OCI-LY7 (cell line): ENCODE data around the gene MID1. TPM values are rescaled to one million over a fixed set of nuclear protein-coding genes. Genes with fewer than 3 reads are reported as not detected.

Experiments
- BruUV-seq: library from RNA; stranded (reverse); fragments of 400-500 nt; replicated peaks from 2 replicates; lab custom pipeline; 2021; lab: Mats Ljungman, UMichigan
- CTCF ChIA-PET: fragments of 300-600 bp; sonication (Branson Sonifier 250); formaldehyde crosslinking; loops from one replicate; lab custom pipeline; 2022; ENCODE audit warnings: antibody characterized with exemption; ENCODE audit not compliant: unreplicated experiment; lab: Charles Lee
- POLR2A ChIA-PET: fragments of 300-600 bp; sonication (Branson Sonifier 250); formaldehyde crosslinking; loops from one replicate; lab custom pipeline; 2022; ENCODE audit warnings: antibody characterized with exemption; lab: Charles Lee
- DNase-seq: peaks from one replicate; pipeline ENCODE4 v3.0.0-alpha.2; 2015; ENCODE audit warnings: low spot score
- H2AFZ ChIP-seq: fragments of 200-600 bp; sonication (generic), shearing (Covaris generic); 2 replicates; pipeline ENCODE4 v1.6.1; 2014; ENCODE audit warnings: mild to moderate bottlenecking, antibody characterized with exemption, low read length, moderate library complexity
- H3K27ac ChIP-seq: fragments of 200-600 bp; sonication (generic); 2 replicates; pipeline ENCODE4 v1.5.1; 2014; ENCODE audit warnings: mixed run types, low read depth, mild to moderate bottlenecking, moderate library complexity, low read length, inconsistent platforms; ENCODE audit not compliant: poor library complexity, severe bottlenecking
- H3K36me3 ChIP-seq: fragments of 200-600 bp; sonication (generic); 2 replicates; pipeline ENCODE4 v1.6.1; 2014; ENCODE audit warnings: mild to moderate bottlenecking, antibody characterized with exemption, low read length, moderate library complexity, mixed read lengths; ENCODE audit not compliant: insufficient read depth
- H3K4me1 ChIP-seq: fragments of 200-600 bp; sonication (generic); 2 replicates; pipeline ENCODE4 v1.5.1; 2014; ENCODE audit warnings: mild to moderate bottlenecking, low read length; ENCODE audit not compliant: insufficient read depth, poor library complexity, severe bottlenecking
- H3K4me2 ChIP-seq: fragments of 200-600 bp; sonication (generic); 2 replicates; pipeline ENCODE4 v1.6.1; 2014; ENCODE audit warnings: mild to moderate bottlenecking, low read length
- H3K4me3 ChIP-seq: fragments of 200-600 bp; sonication (generic); 2 replicates; pipeline ENCODE4 v1.5.1; 2014; ENCODE audit warnings: mild to moderate bottlenecking, low read depth, low read length; ENCODE audit not compliant: poor library complexity, severe bottlenecking
- H3K79me2 ChIP-seq: fragments of 200-600 bp; sonication (generic); 2 replicates; pipeline ENCODE4 v1.6.1; 2016; ENCODE audit warnings: low read depth, mild to moderate bottlenecking, low read length, moderate library complexity, mixed read lengths; ENCODE audit not compliant: insufficient read depth
- H3K9me2 ChIP-seq: fragments of 200-600 bp; sonication (generic); 2 replicates; pipeline ENCODE4 v1.6.1; 2016; ENCODE audit warnings: mild to moderate bottlenecking, low read length, mixed read lengths; ENCODE audit not compliant: insufficient read depth
- H3K9me3 ChIP-seq: fragments of 200-600 bp; sonication (generic); 2 replicates; pipeline ENCODE4 v1.6.1; 2014; ENCODE audit warnings: mild to moderate bottlenecking, mixed run types, low read length, mixed read lengths
- H4K20me1 ChIP-seq: fragments of 200-600 bp; sonication (generic); 2 replicates; pipeline ENCODE4 v1.6.1; 2014; ENCODE audit warnings: mild to moderate bottlenecking, antibody characterized with exemption, low read length, moderate library complexity, mixed read lengths; ENCODE audit not compliant: insufficient read depth
- CTCF ChIP-seq: fragments of 200-600 bp; sonication (generic); conservative IDR thresholded peaks from 2 replicates; pipeline ENCODE4 v1.5.1; 2014; ENCODE audit warnings: mild to moderate bottlenecking, antibody characterized with exemption, low read length, moderate library complexity, mixed read lengths
- EZH2phosphoT487 ChIP-seq: fragments of 200-600 bp; sonication (generic); IDR thresholded peaks from 2 replicates; pipeline ENCODE4 v1.6.1; 2018; ENCODE audit warnings: low read depth, borderline replicate concordance, mild to moderate bottlenecking, mixed run types, antibody characterized with exemption, low read length, moderate library complexity, mixed read lengths
- intact Hi-C: fragments of 100-400 bp; cut with micrococcal nuclease; formaldehyde crosslinking; loops from one replicate; pipeline ENCODE4 v1.10.0; 2022; ENCODE audit not compliant: unreplicated experiment
- total RNA-seq, 2 experiments: library from RNA; depleted of rRNA in 1 of 2; stranded (reverse); fragments of >200 nt in 1 of 2; shearing (Covaris generic) in 1 of 2; gene quantifications; 2 replicates each; pipeline ENCODE4 v1.2.3, GENCODE V29; 2014 to 2022

Gene MID1
- total RNA-seq, 2 experiments from 2014 or later: 0.76 to 1.0 TPM

GRCh38 chrX:10666102-10666501 is 45.7 kb upstream of the MID1 start:
- no TSS peak for BruUV-seq
- Histone ChIP-seq H3K9me3 (no peaks in the 10 kb centered on the region), H3K4me3 (no peak overlapping the region), H3K9me2 (no peaks in the 10 kb centered on the region), H3K27ac (no peak overlapping the region), H3K79me2 (no peaks in the 10 kb centered on the region), H3K36me3 (no peaks in the 10 kb centered on the region), H3K4me2 (no peak overlapping the region), H3K4me1 (no peaks in the 10 kb centered on the region), H2AFZ (no peak overlapping the region), H4K20me1 (no peaks in the 10 kb centered on the region)
- ChIA-PET POLR2A (interaction anchor here (0.6 kb wide), 1 partner anchor 131 kb away, joined by 3 read pairs; no protein-coding TSS in a partner anchor), CTCF (no interaction called here)
- DNase-seq: no peak
- TF ChIP-seq EZH2phosphoT487 (no peak), CTCF (no peak)
- intact Hi-C loops: no loop called here

- ChIA-PET CTCF (no interaction called here), POLR2A (interaction anchor here (0.6 kb wide), 1 partner anchor 130 kb away, joined by 3 read pairs; no protein-coding TSS in a partner anchor)
- no TSS peak for BruUV-seq
- Histone ChIP-seq H3K9me2 (no peaks in the 10 kb centered on the region), H3K9me3 (no peaks in the 10 kb centered on the region), H3K4me2 (no peak overlapping the region), H2AFZ (no peak overlapping the region), H3K4me3 (no peak overlapping the region), H4K20me1 (no peaks in the 10 kb centered on the region), H3K27ac (no peak overlapping the region), H3K36me3 (no peaks in the 10 kb centered on the region), H3K79me2 (no peaks in the 10 kb centered on the region), H3K4me1 (no peaks in the 10 kb centered on the region)
- no peak for TF ChIP-seq CTCF
- no peak for TF ChIP-seq EZH2phosphoT487
- intact Hi-C loops: no loop called here
- no peak for DNase-seq
These were observed 45.3 kb upstream of the MID1 start for GRCh38 chrX:10665681-10666080.

GRCh38 chrX:10660171-10660570 is 39.8 kb upstream of the MID1 start:
- ChIA-PET CTCF (no interaction called here), POLR2A (no interaction called here)
- Histone ChIP-seq H3K9me2 (no peaks in the 10 kb centered on the region), H2AFZ (no peak overlapping the region), H3K4me1 (no peaks in the 10 kb centered on the region), H4K20me1 (no peaks in the 10 kb centered on the region), H3K36me3 (no peaks in the 10 kb centered on the region), H3K27ac (no peak overlapping the region), H3K4me3 (no peak overlapping the region), H3K9me3 (no peaks in the 10 kb centered on the region), H3K4me2 (no peak overlapping the region), H3K79me2 (no peaks in the 10 kb centered on the region)
- TF ChIP-seq EZH2phosphoT487: no peak
- TF ChIP-seq CTCF: no peak
- no peak for DNase-seq
- intact Hi-C loops: no loop called here
- BruUV-seq: no TSS peak
